GM19468 (cell line): Measurements from ENCODE around the gene PCLAF.
"Not testable (repeated sequence)": the region's sequence is repeated elsewhere in the genome, so short reads cannot be mapped to it uniquely, and the experiment has no call there.

ENCODE experiments used
- ATAC-seq: cut with Tn5 transposase; IDR thresholded peaks from one replicate; pipeline ENCODE4 v1.9.1; 2021; ENCODE audit warnings: mild to moderate bottlenecking, moderate library complexity, moderate number of reproducible peaks; ENCODE audit not compliant: unreplicated experiment; ENCODE audit errors: extremely low read depth

Gene PCLAF

GRCh38 chr15:64331668-64332067 lies 49.6 kb downstream of the PCLAF start:
- not testable (repeated sequence) for ATAC-seq

- not testable (repeated sequence) for ATAC-seq
Observed at GRCh38 chr15:64326975-64327374, 54.3 kb downstream of the PCLAF start.

- not testable (repeated sequence) for ATAC-seq
Observed at GRCh38 chr15:64326458-64326857, 54.8 kb downstream of the PCLAF start.

- ATAC-seq: no peak
Observed at GRCh38 chr15:64324165-64324877, 56.9 kb downstream of the PCLAF start.

GRCh38 chr15:64315216-64315615 lies 66.0 kb downstream of the PCLAF start:
- ATAC-seq: no peak

- no peak for ATAC-seq
Observed at GRCh38 chr15:64314456-64314855, 66.8 kb downstream of the PCLAF start.
